GM18517 (cell line): ENCODE results near the gene THSD4.
"Not testable (repeated sequence)": the region's sequence is repeated elsewhere in the genome, so short reads cannot be mapped to it uniquely, and the experiment has no call there.

Experiments
- ATAC-seq: cut with Tn5 transposase; IDR thresholded peaks from one replicate; pipeline ENCODE4 v1.9.1; 2021; ENCODE audit warnings: mild to moderate bottlenecking, moderate library complexity; ENCODE audit not compliant: unreplicated experiment

The THSD4 gene

GRCh38 chr15:71314956-71315537, 199.8 kb downstream of the THSD4 start:
- no peak for ATAC-seq

DNA sequence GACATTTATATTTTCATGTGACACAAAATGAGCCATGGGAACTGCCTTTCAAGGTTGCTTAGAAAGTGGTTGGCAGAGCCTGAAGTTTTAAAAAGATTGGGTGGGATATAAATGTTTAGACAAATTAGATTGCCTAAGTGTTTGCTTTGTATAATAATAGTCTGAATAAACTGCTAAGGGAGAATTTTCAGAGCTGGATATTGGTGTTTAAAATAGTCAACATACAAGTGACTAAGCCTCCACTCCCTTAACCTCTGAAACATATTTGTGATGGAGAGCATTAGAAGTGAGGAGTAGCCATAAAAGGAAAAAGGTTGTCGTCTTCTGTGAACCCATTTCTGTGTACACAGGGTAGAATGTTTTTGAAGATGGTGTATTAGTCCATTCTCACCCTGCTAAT, 201.6 kb downstream of the THSD4 start:
- no peak for ATAC-seq

GRCh38 chr15:71319424-71319823, 204.2 kb downstream of the THSD4 start:
- not testable (repeated sequence) for ATAC-seq

DNA sequence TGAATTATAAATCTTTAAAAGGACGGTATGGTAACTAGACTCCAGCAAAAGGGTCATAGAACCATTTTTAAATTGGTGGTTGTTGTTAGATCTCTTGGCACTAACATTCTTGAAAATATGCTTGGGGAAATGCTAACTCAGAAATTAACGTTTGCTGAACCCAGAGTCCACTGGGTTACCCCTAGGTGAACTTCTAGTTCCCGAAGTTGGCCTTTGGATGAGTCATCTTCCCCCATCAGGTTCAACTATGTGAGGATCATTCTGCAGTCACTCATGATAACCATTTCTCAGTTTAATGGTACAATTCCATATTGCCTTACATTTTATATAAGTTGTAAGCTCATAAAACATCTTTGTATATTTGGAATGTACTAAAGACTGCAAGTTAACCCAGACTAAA, 204.7 kb downstream of the THSD4 start:
- ATAC-seq, result no peak

GRCh38 chr15:71323082-71323481, 207.8 kb downstream of the THSD4 start:
- ATAC-seq, result no peak

DNA sequence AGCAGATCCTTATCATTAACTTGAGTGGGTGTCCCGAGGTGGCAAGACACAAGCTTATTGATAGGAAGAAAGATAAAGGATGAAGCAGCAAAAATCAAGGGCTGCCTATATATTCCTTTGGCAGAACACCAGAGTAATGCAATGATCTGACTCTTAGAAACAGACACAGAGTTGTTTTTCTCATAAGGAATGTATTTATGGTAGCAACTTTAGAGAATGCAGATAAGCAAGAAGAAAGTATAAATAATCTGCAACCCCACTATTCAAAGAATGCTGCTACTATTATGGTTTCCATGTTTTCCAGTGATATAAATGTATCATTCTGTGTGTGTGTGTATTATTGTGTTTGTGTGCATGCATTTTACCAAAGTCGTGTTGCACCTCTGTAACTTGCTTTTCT, 208.3 kb downstream of the THSD4 start:
- ATAC-seq, result no peak

DNA sequence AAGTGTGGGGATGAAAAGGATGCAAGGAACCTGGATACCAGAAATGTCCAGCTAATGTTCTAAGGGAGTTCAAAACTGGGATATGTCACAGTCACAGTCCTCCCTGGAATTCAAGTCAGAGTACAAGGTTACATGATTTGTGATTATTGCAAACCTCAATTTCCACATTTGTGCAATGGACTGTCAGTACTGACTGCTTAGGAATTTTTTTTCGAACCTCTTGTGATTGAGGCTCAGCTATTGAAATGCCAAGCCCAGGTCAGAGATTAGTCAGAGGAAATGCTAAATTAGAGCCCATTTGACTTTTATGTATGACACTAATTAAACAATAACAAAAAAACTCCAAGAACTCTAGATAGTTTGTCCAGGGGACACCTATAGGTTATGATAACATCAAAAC, 210.2 kb downstream of the THSD4 start:
- ATAC-seq, result no peak

- ATAC-seq, result no peak
Measured at GRCh38 chr15:71328453-71328852, 213.2 kb downstream of the THSD4 start.

- no peak for ATAC-seq
Measured at GRCh38 chr15:71329041-71329440, 213.8 kb downstream of the THSD4 start.

DNA sequence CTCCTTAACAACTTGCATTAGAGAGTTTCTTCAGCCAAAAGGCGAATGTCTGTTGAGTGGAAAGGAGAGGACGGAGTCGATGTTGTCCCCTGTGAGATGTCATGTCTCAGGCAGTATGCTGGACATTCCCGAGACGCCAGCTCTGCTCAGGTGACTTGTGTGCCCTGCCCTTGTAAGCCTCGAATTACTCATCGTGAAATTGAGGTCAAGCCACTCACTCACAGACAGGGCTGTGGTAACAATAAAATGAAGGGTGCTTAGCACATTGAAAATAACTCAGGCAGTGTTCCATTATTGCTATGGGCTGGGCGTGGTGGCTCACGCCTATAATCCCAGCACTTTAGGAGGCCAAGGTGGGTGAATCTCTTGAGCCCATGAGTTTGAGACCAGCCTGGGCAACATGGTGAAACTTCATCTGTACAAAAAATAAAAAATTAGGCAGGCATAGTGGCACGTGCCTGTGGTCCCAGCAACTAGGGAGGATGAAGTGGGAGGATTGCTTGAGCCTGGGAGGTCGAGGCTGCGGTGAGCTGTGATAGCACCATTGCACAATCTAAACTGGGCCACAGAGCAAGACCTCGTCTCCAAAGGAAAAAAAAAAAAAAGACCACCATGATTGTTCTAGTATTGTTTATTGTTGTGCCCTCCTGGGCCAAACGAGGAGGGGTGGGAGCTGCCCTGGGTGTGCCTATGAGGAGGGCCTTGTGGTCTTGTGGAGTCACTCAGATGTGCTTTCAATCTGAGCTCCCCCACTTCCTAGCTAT, 214.4 kb downstream of the THSD4 start:
- no peak for ATAC-seq

GRCh38 chr15:71330638-71331162, 215.4 kb downstream of the THSD4 start:
- ATAC-seq, result no peak

GRCh38 chr15:71331173-71331572, 215.9 kb downstream of the THSD4 start:
- ATAC-seq, result no peak

DNA sequence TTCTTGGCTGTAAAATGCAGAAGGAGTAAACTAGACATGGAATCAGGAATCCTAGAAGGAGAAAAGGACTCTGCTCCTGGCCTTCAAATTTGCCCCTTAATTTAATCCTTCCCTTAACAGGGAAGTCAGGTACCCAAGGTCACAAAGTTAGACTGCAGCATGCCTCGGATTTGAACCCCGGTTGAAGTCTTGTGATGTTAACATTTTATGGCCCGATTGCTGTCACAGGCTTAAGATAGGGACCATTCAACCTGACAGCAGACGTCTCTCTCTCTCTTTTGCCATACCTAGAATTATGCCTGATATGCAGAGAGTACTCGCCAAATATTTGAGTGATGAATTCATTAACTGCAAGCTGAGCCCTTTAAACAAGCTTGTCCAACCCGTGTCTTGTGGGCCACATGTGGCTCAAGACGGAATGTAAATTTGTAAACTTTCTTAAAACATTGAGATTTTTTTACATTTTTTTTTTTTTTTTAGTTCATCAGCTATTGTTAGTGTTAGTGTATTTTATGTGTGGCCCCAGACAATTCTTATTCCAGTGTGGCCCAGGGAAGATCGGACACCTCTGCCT, 217.2 kb downstream of the THSD4 start:
- ATAC-seq, result no peak

GRCh38 chr15:71333136-71333700, 217.9 kb downstream of the THSD4 start:
- ATAC-seq, result no peak

DNA sequence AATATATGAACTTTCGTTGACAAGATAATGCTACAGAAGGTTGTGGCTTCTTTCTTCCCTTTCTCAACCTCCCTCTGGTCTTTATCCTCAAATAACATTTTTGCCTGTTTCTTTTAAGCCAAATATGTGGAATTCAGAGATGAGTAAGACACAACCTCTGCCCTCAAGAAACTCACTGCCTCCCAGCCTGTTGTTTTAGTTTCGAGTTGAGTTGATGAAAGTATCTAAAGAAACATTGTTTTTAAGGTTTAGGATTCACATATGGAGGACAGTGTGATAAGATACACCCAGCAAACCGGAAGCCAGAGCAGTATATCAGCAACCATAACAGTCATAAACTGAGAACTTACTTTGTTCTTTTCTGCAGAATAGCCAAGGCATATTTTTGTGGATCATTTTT, 218.6 kb downstream of the THSD4 start:
- no peak for ATAC-seq

- ATAC-seq, result no peak
Measured at GRCh38 chr15:71334434-71334833, 219.2 kb downstream of the THSD4 start.

- no peak for ATAC-seq
Measured at GRCh38 chr15:71334873-71335272, 219.6 kb downstream of the THSD4 start.

GRCh38 chr15:71335591-71335990, 220.3 kb downstream of the THSD4 start:
- no peak for ATAC-seq

GRCh38 chr15:71336671-71337070, 221.4 kb downstream of the THSD4 start:
- ATAC-seq, result no peak

DNA sequence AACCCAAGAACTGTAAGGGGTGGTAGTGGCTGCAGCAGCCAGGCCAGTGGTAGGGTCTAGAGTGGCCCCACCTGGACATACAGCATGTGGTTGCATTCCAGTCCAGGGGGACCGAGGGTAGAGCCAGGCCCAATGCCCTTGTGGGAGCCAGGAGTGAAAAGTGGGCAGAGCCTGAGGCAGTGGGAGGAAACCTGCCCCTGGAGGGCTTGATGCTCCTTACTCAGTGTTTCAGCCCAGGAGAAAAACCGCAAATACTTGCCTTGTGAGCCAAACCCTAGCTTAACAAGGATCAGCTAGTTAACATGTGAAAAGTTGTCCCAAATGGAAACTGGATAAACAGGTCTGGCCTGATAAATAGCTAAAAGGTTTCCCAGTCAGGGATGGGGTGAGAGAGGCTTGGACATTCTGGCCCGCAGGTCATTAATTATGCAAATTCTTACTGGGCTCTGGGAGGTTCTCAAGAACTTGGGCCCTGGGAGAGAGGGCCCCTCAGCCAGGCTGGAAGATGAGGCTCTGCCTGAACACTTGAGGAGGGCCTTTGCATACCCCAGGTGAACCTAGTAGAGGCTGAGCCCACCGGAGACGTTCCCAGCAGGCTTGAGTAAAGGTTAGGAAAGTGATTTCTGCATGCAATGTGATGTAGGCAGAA, 222.1 kb downstream of the THSD4 start:
- ATAC-seq, result no peak

GRCh38 chr15:71338265-71338664, 223.0 kb downstream of the THSD4 start:
- no peak for ATAC-seq
